Hepatocyte (in vitro differentiated cells): ENCODE measurements around the gene HTT.
"Not testable (repeated sequence)": the region's sequence is repeated elsewhere in the genome, so short reads cannot be mapped to it uniquely, and the experiment has no call there.

Experiments
- EZH2phosphoT487 ChIP-seq: fragments of 200-600 bp; sonication (generic); IDR thresholded peaks from one replicate; pipeline ENCODE4 v1.6.1; 2018; ENCODE audit warnings: antibody characterized with exemption, mild to moderate bottlenecking, low read depth, moderate library complexity; ENCODE audit not compliant: unreplicated experiment, severe bottlenecking
- TF ChIP-seq, protein P1 (sequence below): fragments of 200-600 bp; sonication (generic); IDR thresholded peaks from 2 replicates; pipeline ENCODE4 v1.5.1; 2016; ENCODE audit warnings: antibody characterized with exemption, mild to moderate bottlenecking; ENCODE audit not compliant: poor library complexity

- TF ChIP-seq, protein P1, sequence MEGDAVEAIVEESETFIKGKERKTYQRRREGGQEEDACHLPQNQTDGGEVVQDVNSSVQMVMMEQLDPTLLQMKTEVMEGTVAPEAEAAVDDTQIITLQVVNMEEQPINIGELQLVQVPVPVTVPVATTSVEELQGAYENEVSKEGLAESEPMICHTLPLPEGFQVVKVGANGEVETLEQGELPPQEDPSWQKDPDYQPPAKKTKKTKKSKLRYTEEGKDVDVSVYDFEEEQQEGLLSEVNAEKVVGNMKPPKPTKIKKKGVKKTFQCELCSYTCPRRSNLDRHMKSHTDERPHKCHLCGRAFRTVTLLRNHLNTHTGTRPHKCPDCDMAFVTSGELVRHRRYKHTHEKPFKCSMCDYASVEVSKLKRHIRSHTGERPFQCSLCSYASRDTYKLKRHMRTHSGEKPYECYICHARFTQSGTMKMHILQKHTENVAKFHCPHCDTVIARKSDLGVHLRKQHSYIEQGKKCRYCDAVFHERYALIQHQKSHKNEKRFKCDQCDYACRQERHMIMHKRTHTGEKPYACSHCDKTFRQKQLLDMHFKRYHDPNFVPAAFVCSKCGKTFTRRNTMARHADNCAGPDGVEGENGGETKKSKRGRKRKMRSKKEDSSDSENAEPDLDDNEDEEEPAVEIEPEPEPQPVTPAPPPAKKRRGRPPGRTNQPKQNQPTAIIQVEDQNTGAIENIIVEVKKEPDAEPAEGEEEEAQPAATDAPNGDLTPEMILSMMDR = not testable (repeated sequence)
- TF ChIP-seq EZH2phosphoT487 = not testable (repeated sequence)
These were observed 76.8 kb downstream of the HTT start for GRCh38 chr4:3151238-3151637.
